Measurements from ENCODE around the gene CPNE1. TPM values are rescaled to one million over a fixed set of nuclear protein-coding genes. Genes with fewer than 3 reads are reported as not detected.

CPNE1 gene
- total and polyA plus RNA-seq, 3 experiments from 2014 or later: 295 to 378 (median 305) TPM

GRCh38 chr20:35650632-35651031 lies 14.1 kb downstream of the CPNE1 start:
- H3K27me3 Mint-ChIP-seq: no peaks in the 10 kb centered on the region
- H3K9me3 Mint-ChIP-seq: no peaks in the 10 kb centered on the region
- H3K4me1 Mint-ChIP-seq: peaks cover 50 to 60% (median 58%) of the 10 kb centered on the region in 3 donors
- H3K27me3 ChIP-seq (ENCODE audit: insufficient read depth, low read length, poor library complexity, severe bottlenecking): no peaks in the 10 kb centered on the region
- peaks cover 34% of the 10 kb centered on the region for H3K36me3 ChIP-seq (ENCODE audit: insufficient read depth, low read length)
- H3K4me1 ChIP-seq (ENCODE audit: insufficient read depth, low read length): peaks cover 23% of the 10 kb centered on the region
- no peak overlapping the region for H3K4me3 Mint-ChIP-seq
- ChIA-PET CTCF (no interaction called here), POLR2A (no interaction called here)
- peak overlapping the region in 5 of 8 donors; percentile 4 to 75 (median 37) for H3K27ac Mint-ChIP-seq
- DNase-seq: no peak
- H3K4me3 ChIP-seq (ENCODE audit: low read length): no peak overlapping the region
- H3K27ac ChIP-seq (ENCODE audit: low read depth, low read length): no peak overlapping the region
- peaks cover 0 to 34% (median 3%) of the 10 kb centered on the region in 3 donors for H3K36me3 Mint-ChIP-seq
- H3K9me3 ChIP-seq (ENCODE audit: low read length): no peaks in the 10 kb centered on the region

DNA sequence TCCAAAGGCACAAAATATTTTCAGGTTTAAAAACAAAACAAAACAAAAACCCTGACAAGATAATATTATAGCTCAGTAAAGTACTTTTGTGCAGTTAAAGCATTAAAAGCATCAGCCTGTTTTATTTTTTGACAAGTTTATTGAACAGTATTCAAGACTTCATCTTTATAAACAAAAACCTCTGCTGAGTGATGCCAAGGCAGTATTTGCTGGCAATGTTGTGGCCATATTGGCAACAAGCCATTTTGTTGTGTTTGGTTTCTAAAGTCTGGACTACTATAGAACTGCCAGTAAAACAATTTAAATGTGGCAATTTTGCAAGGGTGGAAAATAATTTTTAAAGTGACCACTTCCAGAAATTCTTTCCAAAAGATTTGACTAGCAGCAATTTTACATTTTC lies 15.9 kb downstream of the CPNE1 start:
- POLR2A ChIA-PET: interaction anchor here (1.0 kb wide), 1 partner anchor 15 kb away, joined by 5 read pairs; no protein-coding TSS in a partner anchor
- no peak for DNase-seq

DNA sequence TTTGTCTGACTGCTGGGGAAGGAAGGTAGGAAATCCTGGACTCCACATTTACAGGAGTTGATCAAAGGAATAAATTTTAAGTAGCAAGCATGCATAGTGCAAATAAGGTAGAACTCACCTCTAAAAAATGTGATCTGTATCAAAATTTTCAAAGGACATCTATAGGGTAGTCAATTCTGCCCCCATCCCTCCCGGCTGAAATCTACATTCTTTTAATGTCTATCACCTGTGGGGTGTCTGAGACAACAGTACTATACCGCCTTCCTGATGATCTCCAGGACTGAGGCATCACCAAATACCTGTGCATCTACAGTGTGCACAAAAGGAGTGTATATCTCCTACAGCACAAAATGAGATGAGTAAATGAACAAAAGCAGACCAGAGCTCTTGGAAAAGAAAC lies 19.9 kb downstream of the CPNE1 start:
- Histone ChIP-seq H3K27ac (ENCODE audit: low read depth, low read length) (no peak overlapping the region), H3K27me3 (ENCODE audit: insufficient read depth, low read length, poor library complexity, severe bottlenecking) (no peaks in the 10 kb centered on the region), H3K36me3 (ENCODE audit: insufficient read depth, low read length) (no peaks in the 10 kb centered on the region), H3K9me3 (ENCODE audit: low read length) (no peaks in the 10 kb centered on the region), H3K4me3 (ENCODE audit: low read length) (no peak overlapping the region), H3K4me1 (ENCODE audit: insufficient read depth, low read length) (peaks cover 24% of the 10 kb centered on the region)
- peak overlapping the region in 2 of 7 donors; percentile 6 to 25 for H3K4me3 Mint-ChIP-seq
- ChIA-PET CTCF (interaction anchor here (1.5 kb wide), 1 partner anchor 26 kb away, joined by 3 read pairs; no protein-coding TSS in a partner anchor), POLR2A (no interaction called here)
- peak overlapping the region in 7 of 8 donors; percentile 7 to 89 (median 77) for H3K27ac Mint-ChIP-seq
- H3K4me1 Mint-ChIP-seq: peaks cover 76 to 94% (median 89%) of the 10 kb centered on the region in 3 donors
- H3K27me3 Mint-ChIP-seq: no peaks in the 10 kb centered on the region
- peaks cover 0 to 20% (median 2%) of the 10 kb centered on the region in 3 donors for H3K36me3 Mint-ChIP-seq
- H3K9me3 Mint-ChIP-seq: no peaks in the 10 kb centered on the region
- DNase-seq: no peak

More for the DNA sequence above, 15.9 kb downstream of the CPNE1 start:
- Mint-ChIP-seq H3K27ac (peak overlapping the region in 6 of 8 donors; percentile 1 to 85 (median 62)), H3K9me3 (no peaks in the 10 kb centered on the region), H3K36me3 (peaks cover 0 to 37% (median 3%) of the 10 kb centered on the region in 3 donors), H3K4me3 (peak overlapping the region in 1 of 7 donors; percentile 37), H3K4me1 (peaks cover 65 to 78% (median 76%) of the 10 kb centered on the region in 3 donors), H3K27me3 (no peaks in the 10 kb centered on the region)
- H3K9me3 ChIP-seq (ENCODE audit: low read length): no peaks in the 10 kb centered on the region
- H3K4me3 ChIP-seq (ENCODE audit: low read length): no peak overlapping the region
- no peaks in the 10 kb centered on the region for H3K27me3 ChIP-seq (ENCODE audit: insufficient read depth, low read length, poor library complexity, severe bottlenecking)
- peaks cover 16% of the 10 kb centered on the region for H3K36me3 ChIP-seq (ENCODE audit: insufficient read depth, low read length)
- CTCF ChIA-PET: interaction anchor here (1.2 to 1.4 kb wide), 2 partner anchors 9 to 29 kb away, joined by 3 to 4 read pairs; no protein-coding TSS in a partner anchor
- H3K27ac ChIP-seq (ENCODE audit: low read depth, low read length): no peak overlapping the region
- H3K4me1 ChIP-seq (ENCODE audit: insufficient read depth, low read length): peaks cover 37% of the 10 kb centered on the region

DNA sequence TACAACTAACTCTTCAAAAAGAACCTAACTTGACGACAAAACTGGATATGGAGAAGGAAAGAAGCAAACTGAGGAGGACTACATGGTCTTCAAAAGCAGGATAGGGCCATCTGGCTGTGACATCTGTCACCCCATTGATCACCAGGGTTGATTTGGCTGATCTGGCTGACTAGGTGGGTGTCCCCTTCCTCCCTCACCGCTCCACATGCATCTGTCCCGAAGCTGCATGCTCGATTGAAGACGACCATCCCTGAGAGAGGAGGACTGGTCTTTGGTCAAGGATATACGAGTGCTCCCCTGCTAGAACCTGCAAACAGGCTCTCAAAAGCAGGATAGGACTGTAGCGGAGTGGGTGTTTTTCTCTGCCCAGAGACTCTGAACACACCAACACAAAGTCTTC lies 21.7 kb downstream of the CPNE1 start:
- CTCF ChIA-PET: no interaction called here

DNA sequence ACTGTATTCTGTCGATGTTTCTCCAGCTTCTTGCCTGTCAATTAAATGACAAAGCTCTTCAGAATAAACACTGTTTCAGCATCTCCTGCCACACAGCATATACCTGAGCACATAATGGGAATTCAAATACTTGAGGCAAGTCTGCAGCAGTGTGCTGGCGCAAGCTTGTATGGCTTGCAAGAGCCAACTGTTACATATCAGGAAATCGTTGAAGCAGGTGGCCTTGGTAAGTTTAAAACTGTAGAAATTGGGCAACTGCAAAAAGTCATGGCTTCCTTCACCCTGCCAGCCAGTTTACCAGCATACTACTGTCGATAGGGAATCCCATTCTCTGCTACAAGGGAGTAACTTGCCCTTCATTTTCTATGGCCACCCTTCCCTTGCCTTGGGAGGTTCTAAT lies 23.0 kb downstream of the CPNE1 start:
- no peaks in the 10 kb centered on the region for H3K27me3 Mint-ChIP-seq
- Histone ChIP-seq H3K4me3 (ENCODE audit: low read length) (no peak overlapping the region), H3K27ac (ENCODE audit: low read depth, low read length) (no peak overlapping the region), H3K4me1 (ENCODE audit: insufficient read depth, low read length) (peaks cover 35% of the 10 kb centered on the region), H3K9me3 (ENCODE audit: low read length) (no peaks in the 10 kb centered on the region), H3K36me3 (ENCODE audit: insufficient read depth, low read length) (no peaks in the 10 kb centered on the region), H3K27me3 (ENCODE audit: insufficient read depth, low read length, poor library complexity, severe bottlenecking) (no peaks in the 10 kb centered on the region)
- peaks cover 77 to 96% (median 92%) of the 10 kb centered on the region in 3 donors for H3K4me1 Mint-ChIP-seq
- POLR2A ChIA-PET: interaction anchor here (1.0 kb wide), 1 partner anchor 18 kb away, joined by 3 read pairs; no protein-coding TSS in a partner anchor
- peaks cover 0 to 7% (median 0%) of the 10 kb centered on the region in 3 donors for H3K36me3 Mint-ChIP-seq
- H3K27ac Mint-ChIP-seq: peak overlapping the region in 6 of 8 donors; percentile 12 to 87 (median 52)
- DNase-seq: no peak
- no peaks in the 10 kb centered on the region for H3K9me3 Mint-ChIP-seq
- CTCF ChIA-PET: no interaction called here
- H3K4me3 Mint-ChIP-seq: no peak overlapping the region

More for the DNA sequence above, 21.7 kb downstream of the CPNE1 start:
- no peaks in the 10 kb centered on the region for H3K36me3 ChIP-seq (ENCODE audit: insufficient read depth, low read length)
- Mint-ChIP-seq H3K27ac (peak overlapping the region in 6 of 8 donors; percentile 22 to 82 (median 56)), H3K4me3 (no peak overlapping the region), H3K27me3 (no peaks in the 10 kb centered on the region), H3K36me3 (peaks cover 0 to 11% (median 0%) of the 10 kb centered on the region in 3 donors), H3K4me1 (peaks cover 69 to 92% (median 84%) of the 10 kb centered on the region in 3 donors), H3K9me3 (no peaks in the 10 kb centered on the region)
- DNase-seq: no peak
- H3K4me3 ChIP-seq (ENCODE audit: low read length): no peak overlapping the region
- H3K4me1 ChIP-seq (ENCODE audit: insufficient read depth, low read length): peaks cover 32% of the 10 kb centered on the region
- no peaks in the 10 kb centered on the region for H3K27me3 ChIP-seq (ENCODE audit: insufficient read depth, low read length, poor library complexity, severe bottlenecking)
- POLR2A ChIA-PET: no interaction called here
- no peak overlapping the region for H3K27ac ChIP-seq (ENCODE audit: low read depth, low read length)
- no peaks in the 10 kb centered on the region for H3K9me3 ChIP-seq (ENCODE audit: low read length)

GRCh38 chr20:35640724-35641123 lies 24.0 kb downstream of the CPNE1 start:
- Mint-ChIP-seq H3K36me3 (peaks cover 0 to 7% (median 0%) of the 10 kb centered on the region in 3 donors), H3K27ac (peak overlapping the region in 6 of 8 donors; percentile 4 to 81 (median 40)), H3K4me3 (no peak overlapping the region), H3K27me3 (no peaks in the 10 kb centered on the region), H3K9me3 (no peaks in the 10 kb centered on the region), H3K4me1 (peaks cover 75 to 96% (median 93%) of the 10 kb centered on the region in 3 donors)
- ChIA-PET POLR2A (no interaction called here), CTCF (no interaction called here)
- Histone ChIP-seq H3K36me3 (ENCODE audit: insufficient read depth, low read length) (no peaks in the 10 kb centered on the region), H3K27me3 (ENCODE audit: insufficient read depth, low read length, poor library complexity, severe bottlenecking) (no peaks in the 10 kb centered on the region), H3K4me3 (ENCODE audit: low read length) (no peak overlapping the region), H3K27ac (ENCODE audit: low read depth, low read length) (no peak overlapping the region), H3K9me3 (ENCODE audit: low read length) (no peaks in the 10 kb centered on the region), H3K4me1 (ENCODE audit: insufficient read depth, low read length) (peaks cover 30% of the 10 kb centered on the region)
- no peak for DNase-seq

GRCh38 chr20:35638751-35639150 lies 25.9 kb downstream of the CPNE1 start:
- peak overlapping the region in 4 of 8 donors; percentile 31 to 69 (median 56) for H3K27ac Mint-ChIP-seq

DNA sequence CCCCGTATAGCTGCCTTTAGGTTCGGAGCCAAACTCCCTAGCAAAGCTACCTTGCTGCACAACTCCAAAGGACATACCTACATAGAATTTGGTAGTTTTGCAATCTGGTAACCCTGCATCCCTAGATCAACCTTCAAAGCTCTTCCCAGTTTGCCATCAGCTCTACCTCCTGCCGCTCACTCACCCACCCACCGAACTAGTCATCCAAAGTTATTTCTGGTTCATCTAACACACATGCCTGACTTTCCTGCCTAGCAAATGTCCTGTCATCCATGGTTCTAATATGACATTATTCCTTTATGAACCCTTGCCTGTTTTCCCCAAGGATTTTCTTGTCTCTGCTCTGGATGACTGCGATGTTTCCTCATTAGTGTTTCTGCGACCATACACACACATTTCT lies 27.4 kb downstream of the CPNE1 start:
- POLR2A ChIA-PET: no interaction called here
- peak overlapping the region in 6 of 8 donors; percentile 27 to 68 (median 51) for H3K27ac Mint-ChIP-seq
- H3K9me3 Mint-ChIP-seq: no peaks in the 10 kb centered on the region
- no peaks in the 10 kb centered on the region for H3K27me3 Mint-ChIP-seq
- DNase-seq: no peak
- Histone ChIP-seq H3K9me3 (ENCODE audit: low read length) (no peaks in the 10 kb centered on the region), H3K4me3 (ENCODE audit: low read length) (no peak overlapping the region), H3K27ac (ENCODE audit: low read depth, low read length) (no peak overlapping the region), H3K36me3 (ENCODE audit: insufficient read depth, low read length) (peaks cover 7% of the 10 kb centered on the region), H3K27me3 (ENCODE audit: insufficient read depth, low read length, poor library complexity, severe bottlenecking) (no peaks in the 10 kb centered on the region), H3K4me1 (ENCODE audit: insufficient read depth, low read length) (peaks cover 15% of the 10 kb centered on the region)
- no peak overlapping the region for H3K4me3 Mint-ChIP-seq
- CTCF ChIA-PET: no interaction called here
- peaks cover 0 to 19% (median 4%) of the 10 kb centered on the region in 3 donors for H3K36me3 Mint-ChIP-seq
- peaks cover 60 to 80% (median 74%) of the 10 kb centered on the region in 3 donors for H3K4me1 Mint-ChIP-seq

More at GRCh38 chr20:35638751-35639150, 25.9 kb downstream of the CPNE1 start:
- no peak for DNase-seq
- Histone ChIP-seq H3K27me3 (ENCODE audit: insufficient read depth, low read length, poor library complexity, severe bottlenecking) (no peaks in the 10 kb centered on the region), H3K4me1 (ENCODE audit: insufficient read depth, low read length) (peaks cover 16% of the 10 kb centered on the region), H3K27ac (ENCODE audit: low read depth, low read length) (no peak overlapping the region), H3K9me3 (ENCODE audit: low read length) (no peaks in the 10 kb centered on the region), H3K36me3 (ENCODE audit: insufficient read depth, low read length) (no peaks in the 10 kb centered on the region), H3K4me3 (ENCODE audit: low read length) (no peak overlapping the region)
- Mint-ChIP-seq H3K4me1 (peaks cover 68 to 90% (median 83%) of the 10 kb centered on the region in 3 donors), H3K9me3 (no peaks in the 10 kb centered on the region), H3K4me3 (no peak overlapping the region), H3K27me3 (no peaks in the 10 kb centered on the region), H3K36me3 (peaks cover 0 to 9% (median 0%) of the 10 kb centered on the region in 3 donors)
- ChIA-PET POLR2A (no interaction called here), CTCF (interaction anchor here (1.1 to 1.2 kb wide), 2 partner anchors 10 to 34 kb away, joined by 3 read pairs; no protein-coding TSS in a partner anchor)

Data from CD8-positive, alpha-beta memory T cell (primary cell).